Measurements from ENCODE around the gene BBOX1.
"Not testable (repeated sequence)": the region's sequence is repeated elsewhere in the genome, so short reads cannot be mapped to it uniquely, and the experiment has no call there.

The BBOX1 gene

GRCh38 chr11:27084518-27084917, 43.9 kb downstream of the BBOX1 start:
- DNase-seq (ENCODE audit: low spot score): no peak

- no peak for DNase-seq (ENCODE audit: low spot score)
These were observed 44.5 kb downstream of the BBOX1 start for GRCh38 chr11:27085111-27085510.

GRCh38 chr11:27085605-27086004, 45.0 kb downstream of the BBOX1 start:
- no peak for DNase-seq (ENCODE audit: low spot score)

GRCh38 chr11:27087432-27087831, 46.8 kb downstream of the BBOX1 start:
- no peak for DNase-seq (ENCODE audit: low spot score)

DNA sequence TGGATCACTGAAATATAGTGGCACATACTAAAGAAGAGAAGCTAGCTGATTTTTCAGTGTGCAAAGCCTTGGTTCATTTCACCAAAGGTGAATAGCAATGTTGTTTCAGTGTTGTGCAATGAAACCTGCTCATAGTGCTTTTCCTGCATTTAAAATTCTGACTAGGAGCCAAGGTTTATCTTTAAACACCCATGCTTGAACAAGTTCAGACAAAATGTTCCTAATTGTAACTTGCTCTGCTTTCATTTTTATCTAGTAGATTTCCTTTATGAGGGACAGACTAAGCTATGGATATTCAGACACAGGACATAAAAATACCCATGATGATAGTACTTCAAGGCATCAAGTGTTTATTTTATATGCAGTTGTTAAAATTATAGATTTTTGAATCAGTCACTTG, 47.7 kb downstream of the BBOX1 start:
- DNase-seq (ENCODE audit: low spot score): no peak

- DNase-seq (ENCODE audit: low spot score): no peak
These were observed 49.1 kb downstream of the BBOX1 start for GRCh38 chr11:27089746-27090145.

GRCh38 chr11:27090357-27090948, 49.8 kb downstream of the BBOX1 start:
- DNase-seq (ENCODE audit: low spot score): not testable (repeated sequence)

- no peak for DNase-seq (ENCODE audit: low spot score)
These were observed 53.5 kb downstream of the BBOX1 start for GRCh38 chr11:27094120-27094519.

DNA sequence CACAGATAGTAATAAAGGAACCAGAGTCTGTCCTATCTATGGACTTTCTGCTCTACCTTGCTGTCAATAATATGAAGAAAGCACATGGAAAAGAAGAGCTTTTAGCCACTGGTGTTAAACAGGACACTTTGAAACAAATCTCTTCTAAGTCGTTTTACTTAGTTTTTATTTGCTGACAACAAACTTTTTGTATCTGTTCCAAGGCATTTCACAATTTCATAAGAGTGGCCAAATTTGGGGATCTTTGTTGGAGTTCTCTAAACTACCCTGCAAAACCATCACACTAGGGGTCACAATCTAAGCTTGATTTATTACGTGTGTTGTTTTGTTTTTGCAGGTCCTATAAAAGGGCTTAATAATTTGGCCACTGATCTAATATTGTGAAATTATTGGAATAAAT, 54.4 kb downstream of the BBOX1 start:
- no peak for DNase-seq (ENCODE audit: low spot score)

DNA sequence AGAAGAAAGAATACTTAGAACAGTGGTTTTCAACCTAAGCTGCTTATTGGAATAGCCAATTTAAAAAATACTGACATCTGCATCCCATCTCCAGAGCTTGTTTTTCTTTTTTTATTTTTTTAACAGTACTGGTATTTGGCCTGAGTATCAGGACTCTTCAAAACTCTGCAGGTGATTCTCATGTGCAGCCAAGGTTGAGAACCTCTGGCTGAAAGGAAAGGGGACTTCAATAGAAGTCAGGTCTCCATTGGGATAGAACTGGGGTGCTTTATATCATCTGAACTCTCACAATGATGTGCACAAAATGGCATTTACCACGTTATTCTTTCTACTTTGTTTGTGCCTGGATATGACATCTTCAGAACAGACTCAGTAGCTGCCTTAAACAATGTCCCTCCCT, 55.3 kb downstream of the BBOX1 start:
- DNase-seq (ENCODE audit: low spot score): no peak

- no peak for DNase-seq (ENCODE audit: low spot score)
These were observed 56.9 kb downstream of the BBOX1 start for GRCh38 chr11:27097551-27097950.

DNA sequence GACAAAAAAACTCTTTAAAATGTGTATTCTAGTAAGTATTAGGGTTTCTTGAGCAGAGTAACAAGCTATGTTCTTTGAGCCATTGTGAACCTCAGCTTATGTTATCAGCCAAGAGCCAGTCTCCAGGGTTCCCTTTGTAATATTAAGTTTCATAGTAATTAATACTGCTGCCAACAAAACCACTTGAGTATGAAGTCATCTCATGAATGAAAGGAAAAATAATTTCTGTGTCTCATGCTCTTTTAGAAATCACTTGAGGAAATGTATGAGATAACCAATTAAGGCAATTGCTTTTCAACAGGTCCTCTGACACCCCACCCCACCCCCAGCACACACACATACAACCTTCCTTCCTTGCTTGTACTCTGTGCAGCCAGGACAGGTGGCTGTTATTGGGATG, 59.9 kb downstream of the BBOX1 start:
- no peak for DNase-seq (ENCODE audit: low spot score)

- DNase-seq (ENCODE audit: low spot score): no peak
These were observed 66.9 kb downstream of the BBOX1 start for GRCh38 chr11:27107548-27107947.

GRCh38 chr11:27108809-27109208, 68.2 kb downstream of the BBOX1 start:
- DNase-seq (ENCODE audit: low spot score): no peak

- no peak for DNase-seq (ENCODE audit: low spot score)
These were observed 71.3 kb downstream of the BBOX1 start for GRCh38 chr11:27111896-27112295.

- DNase-seq (ENCODE audit: low spot score): no peak
These were observed 72.3 kb downstream of the BBOX1 start for GRCh38 chr11:27112946-27113345.

DNA sequence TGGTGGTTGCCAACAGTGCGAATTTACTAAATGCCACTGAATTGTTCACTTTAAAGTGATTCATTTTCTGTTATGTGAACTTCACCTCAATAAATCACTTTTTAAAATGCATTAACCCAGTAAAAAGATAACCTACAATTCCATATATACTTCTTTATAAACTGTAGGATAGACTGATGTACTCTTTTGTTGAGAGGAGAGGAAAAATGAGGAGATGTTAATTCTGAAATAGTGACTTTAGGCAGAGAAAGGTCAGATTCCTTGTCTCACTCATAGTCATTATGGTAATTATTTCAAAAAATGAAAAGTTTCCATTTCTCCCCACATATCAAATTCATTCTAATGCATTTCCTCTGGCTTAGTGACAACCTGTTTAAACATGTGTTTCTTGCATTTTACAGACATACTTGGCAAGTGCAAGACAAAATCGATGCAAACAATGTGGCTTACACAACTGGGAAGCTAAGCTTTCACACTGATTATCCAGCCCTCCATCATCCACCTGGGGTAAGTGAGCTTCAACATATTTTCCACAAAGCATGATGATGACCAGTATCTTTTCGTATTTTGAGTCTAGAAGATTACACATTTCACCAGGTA, 74.5 kb downstream of the BBOX1 start:
- no peak for DNase-seq (ENCODE audit: low spot score)

DNA sequence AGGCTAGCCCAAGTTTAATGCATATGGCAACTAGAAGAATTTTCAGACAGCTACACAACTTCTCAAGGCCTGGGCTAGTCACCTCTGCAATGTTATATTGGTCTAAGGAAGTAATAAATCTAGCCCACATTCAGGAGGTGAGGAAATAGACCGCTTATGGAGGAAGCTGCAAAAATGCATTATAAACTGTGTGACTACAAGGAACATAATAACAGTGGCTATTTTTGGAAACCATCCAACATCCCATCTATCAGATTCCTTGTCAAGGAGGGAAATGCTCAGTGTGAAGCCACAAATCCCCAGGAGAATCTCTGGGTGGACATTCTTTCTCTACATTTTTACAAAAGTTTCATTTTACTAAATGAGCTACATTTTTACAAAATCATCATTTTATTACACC, 76.1 kb downstream of the BBOX1 start:
- DNase-seq (ENCODE audit: low spot score): no peak

GRCh38 chr11:27118371-27118770, 77.8 kb downstream of the BBOX1 start:
- DNase-seq (ENCODE audit: low spot score): no peak

DNA sequence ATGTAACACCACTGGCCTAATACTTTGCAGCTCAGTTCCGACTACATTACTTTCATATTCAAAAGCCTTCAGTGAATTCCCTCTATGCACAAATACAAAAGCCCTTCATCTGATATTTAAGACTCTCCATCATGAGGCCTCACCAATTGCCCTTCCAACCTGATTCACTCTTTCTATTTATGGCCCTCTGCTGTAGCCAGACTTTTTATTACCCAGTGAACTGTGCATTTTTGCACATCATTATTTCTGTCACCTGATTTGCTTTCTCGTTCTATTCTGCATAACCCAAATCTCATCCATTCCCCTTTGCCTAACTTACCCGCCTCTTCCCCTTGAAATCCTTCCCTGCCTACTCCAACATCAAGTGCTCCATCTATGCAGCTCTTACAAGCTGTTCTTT, 78.3 kb downstream of the BBOX1 start:
- no peak for DNase-seq (ENCODE audit: low spot score)

DNA sequence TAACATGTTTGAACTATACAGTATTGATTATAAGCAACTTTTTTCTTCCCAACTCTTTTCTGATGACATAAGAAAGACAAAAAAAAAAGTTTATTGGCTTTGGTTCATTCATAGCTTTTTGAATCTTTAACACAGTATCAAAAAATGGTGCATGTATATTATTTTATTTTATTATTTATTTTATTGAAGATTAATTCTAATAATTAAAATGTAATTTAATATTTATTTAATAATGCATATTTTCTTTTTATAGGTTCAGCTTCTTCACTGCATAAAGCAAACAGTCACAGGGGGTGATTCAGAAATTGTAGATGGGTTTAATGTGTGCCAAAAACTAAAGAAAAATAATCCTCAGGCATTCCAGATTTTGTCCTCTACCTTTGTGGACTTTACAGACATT, 78.8 kb downstream of the BBOX1 start:
- no peak for DNase-seq (ENCODE audit: low spot score)

GRCh38 chr11:27120211-27120610, 79.6 kb downstream of the BBOX1 start:
- no peak for DNase-seq (ENCODE audit: low spot score)

DNA sequence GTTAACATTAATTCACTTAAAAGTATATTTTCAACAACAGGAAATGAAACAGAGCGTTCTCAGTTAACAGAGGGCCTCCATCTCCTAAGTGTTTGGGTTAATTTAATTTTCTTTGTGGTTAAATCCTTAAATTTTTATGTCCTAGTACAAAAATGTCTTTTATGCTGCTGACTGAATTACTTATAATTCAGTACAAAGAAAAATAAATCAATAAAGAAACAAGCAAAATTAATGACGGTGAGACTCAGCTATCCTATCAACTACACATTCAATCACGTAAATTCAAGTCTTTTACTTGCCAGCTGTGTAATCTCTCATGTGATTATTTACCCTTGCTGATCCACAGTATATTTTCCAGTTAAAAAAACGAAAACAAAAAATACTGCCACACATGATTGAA, 81.4 kb downstream of the BBOX1 start:
- DNase-seq (ENCODE audit: low spot score): no peak

GRCh38 chr11:27124514-27125264, 84.1 kb downstream of the BBOX1 start:
- DNase-seq (ENCODE audit: low spot score): no peak
